ENCODE data around the gene NOS2.

DNA sequence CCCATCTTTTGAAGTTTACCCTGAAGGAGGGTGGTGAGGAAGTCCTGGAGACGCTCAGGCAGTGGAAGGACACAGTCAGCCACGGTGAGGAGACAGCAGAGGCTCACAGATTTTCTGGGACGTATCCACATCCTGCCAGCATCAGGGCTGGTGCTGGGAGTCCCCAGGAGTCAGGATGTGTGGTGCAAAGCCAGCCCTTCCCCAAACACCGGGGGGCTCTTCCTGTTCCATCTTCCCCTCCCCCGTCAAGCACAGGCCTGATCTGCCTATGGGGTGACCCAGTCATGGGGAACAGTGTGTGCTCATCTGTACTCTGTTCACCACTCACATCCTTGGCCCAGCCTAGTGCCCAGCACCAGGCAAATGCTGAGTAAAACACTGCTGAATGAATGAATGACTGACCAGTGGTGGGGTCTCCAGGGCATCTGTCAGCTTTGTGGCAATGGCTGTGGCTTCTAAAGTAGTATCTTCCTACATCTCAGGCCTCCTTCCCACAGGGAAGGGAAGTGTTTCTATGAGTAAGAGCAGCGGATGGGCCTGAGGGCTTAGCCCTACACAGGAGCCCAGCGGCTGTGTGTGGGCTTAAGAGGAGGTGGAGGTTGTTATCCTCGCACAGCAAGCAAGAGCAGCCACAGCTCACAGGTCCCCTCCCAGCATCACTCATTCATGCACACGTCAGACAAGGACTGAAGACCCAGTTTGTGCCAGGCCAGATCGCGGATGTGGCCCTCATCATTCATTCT lies 23.3 kb downstream of the NOS2 start:
- TF ChIP-seq, protein P1, sequence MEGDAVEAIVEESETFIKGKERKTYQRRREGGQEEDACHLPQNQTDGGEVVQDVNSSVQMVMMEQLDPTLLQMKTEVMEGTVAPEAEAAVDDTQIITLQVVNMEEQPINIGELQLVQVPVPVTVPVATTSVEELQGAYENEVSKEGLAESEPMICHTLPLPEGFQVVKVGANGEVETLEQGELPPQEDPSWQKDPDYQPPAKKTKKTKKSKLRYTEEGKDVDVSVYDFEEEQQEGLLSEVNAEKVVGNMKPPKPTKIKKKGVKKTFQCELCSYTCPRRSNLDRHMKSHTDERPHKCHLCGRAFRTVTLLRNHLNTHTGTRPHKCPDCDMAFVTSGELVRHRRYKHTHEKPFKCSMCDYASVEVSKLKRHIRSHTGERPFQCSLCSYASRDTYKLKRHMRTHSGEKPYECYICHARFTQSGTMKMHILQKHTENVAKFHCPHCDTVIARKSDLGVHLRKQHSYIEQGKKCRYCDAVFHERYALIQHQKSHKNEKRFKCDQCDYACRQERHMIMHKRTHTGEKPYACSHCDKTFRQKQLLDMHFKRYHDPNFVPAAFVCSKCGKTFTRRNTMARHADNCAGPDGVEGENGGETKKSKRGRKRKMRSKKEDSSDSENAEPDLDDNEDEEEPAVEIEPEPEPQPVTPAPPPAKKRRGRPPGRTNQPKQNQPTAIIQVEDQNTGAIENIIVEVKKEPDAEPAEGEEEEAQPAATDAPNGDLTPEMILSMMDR (IDR thresholded peaks at IDR 0.05), result no peak
- TF ChIP-seq POLR2A (IDR thresholded peaks at IDR 0.05) (no peak), EP300 (IDR thresholded peaks at IDR 0.05) (no peak)

All from ovary (tissue), 3 donors.